Activated CD4-positive, alpha-beta T cell treated with anti-CD3 and anti-CD28 coated beads, Interleukin-2, amount 50 U/mL, for 24 hours (primary cell): Measurements from ENCODE around the gene MAPK8IP3.
A peak's percentile ranks its signal among the peaks of the same experiment; 100 is the strongest.
"Not testable (repeated sequence)": the region's sequence is repeated elsewhere in the genome, so short reads cannot be mapped to it uniquely, and the experiment has no call there.

Source experiments
- DNase-seq, 2 donors: peaks; one replicate each; pipeline ENCODE4 v3.0.0-alpha.2; 2020; ENCODE audit warnings: low read depth in 1 of 2, low spot score in 1 of 2

The MAPK8IP3 gene

GRCh38 chr16:1678500-1679098, 27.4 kb upstream of the MAPK8IP3 start:
- peak; percentile 23 to 25 for DNase-seq

- no peak for DNase-seq
These were observed 25.6 kb upstream of the MAPK8IP3 start for GRCh38 chr16:1680361-1680760.

- no peak for DNase-seq
These were observed 25.0 kb upstream of the MAPK8IP3 start for GRCh38 chr16:1681032-1681431.

- no peak for DNase-seq
These were observed 18.3 kb upstream of the MAPK8IP3 start for GRCh38 chr16:1687427-1688316.

GRCh38 chr16:1688807-1689560, 17.0 kb upstream of the MAPK8IP3 start:
- DNase-seq, result no peak

GRCh38 chr16:1689853-1690252, 16.1 kb upstream of the MAPK8IP3 start:
- DNase-seq, result no peak

- DNase-seq, result no peak
These were observed 15.2 kb upstream of the MAPK8IP3 start for GRCh38 chr16:1690810-1691209.

- DNase-seq, result no peak
These were observed 14.7 kb upstream of the MAPK8IP3 start for GRCh38 chr16:1691276-1691675.

- no peak for DNase-seq
These were observed 14.0 kb upstream of the MAPK8IP3 start for GRCh38 chr16:1691956-1692355.

GRCh38 chr16:1696863-1697262, 9.1 kb upstream of the MAPK8IP3 start:
- DNase-seq, result no peak

- no peak for DNase-seq
These were observed 7.3 kb upstream of the MAPK8IP3 start for GRCh38 chr16:1698680-1699079.

GRCh38 chr16:1700246-1700645, 5.7 kb upstream of the MAPK8IP3 start:
- DNase-seq, result no peak

GRCh38 chr16:1701216-1701878, 4.6 kb upstream of the MAPK8IP3 start:
- DNase-seq, result no peak

GRCh38 chr16:1705324-1705687, 689 bp upstream of the MAPK8IP3 start:
- DNase-seq, result not testable (repeated sequence)

- DNase-seq, result peak; percentile 6 to 13
These were observed 594 bp downstream of the MAPK8IP3 start for GRCh38 chr16:1706386-1707192.

- DNase-seq, result no peak
These were observed 1.3 kb downstream of the MAPK8IP3 start for GRCh38 chr16:1707193-1707790.

GRCh38 chr16:1708083-1708767, 2.2 kb downstream of the MAPK8IP3 start:
- no peak for DNase-seq

- DNase-seq, result no peak
These were observed 2.8 kb downstream of the MAPK8IP3 start for GRCh38 chr16:1708768-1709180.

- DNase-seq, result no peak
These were observed 3.4 kb downstream of the MAPK8IP3 start for GRCh38 chr16:1709356-1709755.
